Testis (tissue), 3 donors: ENCODE measurements around the gene EIPR1. TPM values are rescaled to one million over a fixed set of nuclear protein-coding genes. Genes with fewer than 3 reads are reported as not detected.

ENCODE experiments used
- DNase-seq: peaks from one replicate; pipeline ENCODE4 v3.0.0-alpha.2; 2019
- H3K27ac ChIP-seq, 2 donors: fragments of 200-600 bp; sonication (generic); one replicate each; pipeline ENCODE4 v1.5.1; 2019
- H3K27me3 ChIP-seq: fragments of 200-600 bp; sonication (generic); one replicate; pipeline ENCODE4 v1.5.1; 2019
- H3K36me3 ChIP-seq: fragments of 200-600 bp; sonication (generic); one replicate; pipeline ENCODE4 v1.5.1; 2017; ENCODE audit warnings: low read depth; ENCODE audit errors: missing control alignments
- H3K4me1 ChIP-seq: fragments of 200-600 bp; sonication (generic); one replicate; pipeline ENCODE4 v1.5.1; 2019
- H3K4me3 ChIP-seq, 2 donors: fragments of 200-600 bp; sonication (generic); one replicate each; pipeline ENCODE4 v1.5.1; 2017 to 2019
- H3K9me3 ChIP-seq: fragments of 200-600 bp; sonication (generic); one replicate; pipeline ENCODE4 v1.5.1; 2017
- CTCF ChIP-seq, 3 experiments: fragments of 450-650 bp in 2 of 3; fragments of 200-600 bp in 1 of 3; sonication (generic) in 1 of 3; IDR thresholded peaks; one replicate each; pipeline ENCODE4 v1.5.1; 2016 to 2019; ENCODE audit warnings: antibody characterized with exemption in 3 of 3, mild to moderate bottlenecking in 2 of 3, moderate library complexity in 1 of 3
- POLR2A ChIP-seq: fragments of 450-650 bp; IDR thresholded peaks from one replicate; pipeline ENCODE4 v1.6.1; 2017; ENCODE audit warnings: antibody characterized with exemption, mild to moderate bottlenecking, moderate library complexity
- WGBS, 2 donors: methylation state at CpG; one replicate each; pipeline ENCODE4 v1.1.5; 2018; 5-methylcytosine and 5-hydroxymethylcytosine counted together
- intact Hi-C: fragments of 100-400 bp; cut with DNase I; formaldehyde crosslinking; loops from one replicate; pipeline ENCODE4 v1.15.1; 2023; ENCODE audit warnings: low total_unique reads
- polyA plus RNA-seq: library from polyadenylated mRNA; stranded (reverse); fragments of 350-450 nt; fragmentation: Illumina TruSeq; extraction: RNeasy Lipid Tissue Mini Kit (QIAGEN cat#74804); gene quantifications from one replicate; pipeline ENCODE4 v1.2.3, GENCODE V29; 2014; ENCODE audit warnings: low read depth, low replicate concordance; ENCODE audit not compliant: insufficient read depth
- total RNA-seq, 2 donors: library from RNA; depleted of rRNA; stranded (reverse); fragments of >200 nt; gene quantifications; one replicate each; pipeline ENCODE4 v1.2.3, GENCODE V29; 2016

The EIPR1 gene
- total and polyA plus RNA-seq, 3 donors from 2014 or later, result 31.5 to 40.2 (median 32.1) TPM

DNA sequence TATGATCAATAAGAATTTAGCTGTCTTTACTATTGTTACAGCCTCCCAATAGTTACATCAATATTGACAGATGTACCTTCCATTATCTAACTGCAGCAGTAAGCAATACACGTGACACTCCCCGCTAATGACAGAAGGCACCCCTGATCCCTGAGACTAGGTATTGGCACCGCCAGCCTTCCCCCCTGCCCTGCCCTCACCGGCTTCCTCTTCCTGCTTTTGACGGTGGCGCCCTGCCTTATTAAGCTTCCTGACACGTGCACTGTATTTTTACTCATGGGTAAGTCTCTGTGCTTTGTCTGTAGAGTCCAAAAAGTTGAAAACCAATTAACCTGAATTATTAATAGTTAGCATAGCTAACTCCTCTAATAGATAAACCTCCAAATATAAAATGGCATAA lies 223.5 kb downstream of the EIPR1 start:
- Histone ChIP-seq H3K27ac (no peak overlapping the region), H3K4me3 (no peak overlapping the region), H3K36me3 (no peaks in the 10 kb centered on the region), H3K9me3 (no peaks in the 10 kb centered on the region), H3K4me1 (no peaks in the 10 kb centered on the region), H3K27me3 (no peaks in the 10 kb centered on the region)
- intact Hi-C loops, result no loop called here
- no peak for DNase-seq
- TF ChIP-seq CTCF (IDR thresholded peaks at IDR 0.05) (no peak), POLR2A (no peak)
- 83 to 88% methylated on average over 7 of the region's 7 CpGs for WGBS, 2 donors

GRCh38 chr2:3151153-3151918 lies 226.3 kb downstream of the EIPR1 start:
- TF ChIP-seq CTCF (IDR thresholded peaks at IDR 0.05) (no peak), POLR2A (no peak)
- intact Hi-C loops, result no loop called here
- H3K9me3 ChIP-seq, result no peaks in the 10 kb centered on the region
- WGBS, 2 donors, result 88 to 93% methylated on average over 6 of the region's 6 CpGs
- H3K4me3 ChIP-seq, result no peak overlapping the region
- DNase-seq, result no peak
- no peaks in the 10 kb centered on the region for H3K4me1 ChIP-seq
- no peak overlapping the region for H3K27ac ChIP-seq
- no peaks in the 10 kb centered on the region for H3K36me3 ChIP-seq
- no peaks in the 10 kb centered on the region for H3K27me3 ChIP-seq

GRCh38 chr2:3149441-3150217 lies 228.0 kb downstream of the EIPR1 start:
- DNase-seq, result no peak

GRCh38 chr2:3148716-3149115 lies 228.9 kb downstream of the EIPR1 start:
- Histone ChIP-seq H3K27ac (no peak overlapping the region), H3K4me3 (no peak overlapping the region), H3K27me3 (no peaks in the 10 kb centered on the region), H3K36me3 (no peaks in the 10 kb centered on the region), H3K9me3 (no peaks in the 10 kb centered on the region), H3K4me1 (no peaks in the 10 kb centered on the region)
- TF ChIP-seq CTCF (IDR thresholded peaks at IDR 0.05) (no peak), POLR2A (no peak)
- intact Hi-C loops, result no loop called here
- 87 to 90% methylated on average over 17 of the region's 17 CpGs for WGBS, 2 donors
- DNase-seq, result no peak

More at GRCh38 chr2:3149441-3150217, 228.0 kb downstream of the EIPR1 start:
- WGBS, 2 donors, result 66 to 77% methylated on average over 13 to 15 of the region's 15 CpGs
- intact Hi-C loops, result no loop called here
- H3K4me3 ChIP-seq, result no peak overlapping the region
- H3K27me3 ChIP-seq, result no peaks in the 10 kb centered on the region
- no peaks in the 10 kb centered on the region for H3K9me3 ChIP-seq
- no peak for TF ChIP-seq CTCF (IDR thresholded peaks at IDR 0.05)
- TF ChIP-seq POLR2A, result no peak
- no peak overlapping the region for H3K27ac ChIP-seq
- H3K36me3 ChIP-seq, result no peaks in the 10 kb centered on the region
- no peaks in the 10 kb centered on the region for H3K4me1 ChIP-seq
